Inflammatory macrophage treated with lipopolysaccharide for 1 hour (primary cell): ENCODE results near the gene SLC25A13.

Experiments
- DNase-seq, 2 donors: peaks; one replicate each; pipeline ENCODE4 v3.0.0-alpha.2; 2020 to 2022

SLC25A13 gene

DNA sequence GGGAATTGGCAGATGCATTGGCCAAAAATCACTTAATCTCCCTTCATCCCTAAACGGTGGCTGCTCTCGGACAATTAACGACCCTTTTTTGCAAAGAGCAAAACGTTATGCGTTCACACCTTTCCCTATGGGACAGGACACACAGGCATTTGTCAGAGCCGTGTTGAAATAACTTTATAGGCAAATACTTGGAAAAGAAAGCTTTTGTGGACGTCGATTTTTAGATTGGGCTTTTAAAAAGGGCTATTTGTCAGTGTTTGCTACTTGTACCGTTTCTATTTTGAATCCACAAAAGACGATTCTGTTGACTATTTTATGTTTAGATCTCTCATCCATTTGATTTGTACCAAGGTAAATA is 245.6 kb downstream of the SLC25A13 start:
- no peak for DNase-seq

- peak in 1 of 2 donors; percentile 6 for DNase-seq
These were observed 246.2 kb downstream of the SLC25A13 start for GRCh38 chr7:96075510-96076349.

DNA sequence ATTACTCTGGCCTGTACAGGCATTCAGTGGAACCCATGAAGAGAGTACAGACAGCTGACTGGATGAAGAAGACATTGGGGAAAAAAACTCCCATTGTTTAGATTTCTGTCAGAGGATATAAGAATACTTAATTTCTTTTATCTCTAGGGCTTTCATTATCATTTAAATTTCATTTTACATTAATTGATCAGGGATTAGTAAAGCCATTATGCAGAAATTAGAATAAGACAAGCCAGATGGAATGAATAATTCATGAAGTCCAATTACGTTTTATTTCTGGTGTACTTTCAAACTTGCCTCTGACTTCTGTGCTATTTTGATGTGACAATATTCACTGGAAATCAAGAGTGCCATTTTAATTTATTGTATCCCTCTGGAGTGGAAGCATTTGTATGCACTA is 247.0 kb downstream of the SLC25A13 start:
- DNase-seq, result no peak
